ENCODE results near the gene TULP1.

GRCh38 chr6:35491558-35492257 lies 21.0 kb downstream of the TULP1 start:
- TF ChIP-seq NRF1 (IDR thresholded peaks at IDR 0.05; ENCODE audit: low read depth, low read length) (no peak), CTCF (IDR thresholded peaks at IDR 0.05; ENCODE audit: control extremely low read depth in 1 of 3, insufficient read depth in 1 of 3, low read depth in 1 of 3, low read length in 3 of 3) (no peak), POLR2AphosphoS5 (IDR thresholded peaks at IDR 0.05; ENCODE audit: low read depth, low read length) (no peak), YY1 (IDR thresholded peaks at IDR 0.05; ENCODE audit: low read depth, low read length) (no peak), USF2 (IDR thresholded peaks at IDR 0.05; ENCODE audit: low read length) (no peak), KDM1A (IDR thresholded peaks at IDR 0.05; ENCODE audit: borderline replicate concordance, low read length) (no peak), POLR2A (IDR thresholded peaks at IDR 0.05; ENCODE audit: control extremely low read depth in 1 of 2, low read depth in 2 of 2, low read length in 2 of 2) (peak in 1 of 2 experiments; percentile 74; a peak in 2 of 3 replicates), SIN3A (conservative IDR thresholded peaks at IDR 0.05 in 1 of 2, IDR thresholded peaks at IDR 0.05 in 1 of 2; ENCODE audit: low read depth in 1 of 2, low read length in 2 of 2) (no peak; a peak in 1 of 4 replicates), RFX5 (IDR thresholded peaks at IDR 0.05; ENCODE audit: borderline replicate concordance, low read depth, low read length) (no peak)
